ENCODE data around the gene HOGA1. TPM values are rescaled to one million over a fixed set of nuclear protein-coding genes. Genes with fewer than 3 reads are reported as not detected.
A peak's percentile ranks its signal among the peaks of the same experiment; 100 is the strongest.
"Not testable (repeated sequence)": the region's sequence is repeated elsewhere in the genome, so short reads cannot be mapped to it uniquely, and the experiment has no call there.

The HOGA1 gene
- total and polyA plus RNA-seq, 7 experiments from 2014 or later, result not detected

DNA sequence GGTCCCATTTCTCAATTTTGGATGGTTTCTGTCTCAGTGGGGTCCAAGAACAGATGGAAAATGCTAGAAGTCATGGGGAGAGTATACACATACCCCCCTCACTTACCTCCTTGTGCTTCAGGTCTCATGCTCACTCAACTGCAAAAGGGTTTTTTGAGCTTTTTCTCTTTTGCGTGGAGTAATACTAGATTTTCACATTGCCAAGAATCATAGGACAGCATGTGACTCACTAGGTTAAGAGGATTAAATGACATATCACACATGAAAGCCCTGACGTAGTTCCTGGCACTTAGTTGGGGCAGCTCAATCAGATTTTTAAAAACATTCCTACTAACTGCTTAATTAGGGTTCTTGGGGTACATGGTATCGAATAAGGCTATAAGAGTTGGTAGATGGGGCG, 60.7 kb downstream of the HOGA1 start:
- POLR2A ChIA-PET, result no interaction called here
- CTCF ChIA-PET, result no interaction called here
- peaks cover 0 to 6% (median 0%) of the 10 kb centered on the region in 3 experiments for H3K36me3 ChIP-seq (ENCODE audit: control insufficient read depth in 2 of 3, insufficient read depth in 3 of 3, low read length in 3 of 3)
- H3K36me3 Mint-ChIP-seq, result peaks cover 0 to 14% (median 8%) of the 10 kb centered on the region in 5 donors
- no peak overlapping the region for H3K4me3 ChIP-seq (ENCODE audit: low read length)
- no peaks in the 10 kb centered on the region for H3K27me3 Mint-ChIP-seq
- H3K4me1 ChIP-seq (ENCODE audit: control insufficient read depth in 2 of 2, insufficient read depth in 2 of 2, low read length in 2 of 2), result peaks cover 14 to 25% of the 10 kb centered on the region in 2 donors
- intact Hi-C loops (cut with micrococcal nuclease), result loop anchor here in 1 of 2 donors (5.0 kb wide), 1 partner anchor 313 kb away; the partner anchor contains the start of gene FRAT2
- ATAC-seq (no peak), DNase-seq (no peak)
- no peaks in the 10 kb centered on the region for H3K27me3 ChIP-seq (ENCODE audit: control insufficient read depth in 2 of 2, insufficient read depth in 2 of 2, low read length in 2 of 2)
- peaks cover 18 to 52% (median 41%) of the 10 kb centered on the region in 7 donors for H3K4me1 Mint-ChIP-seq
- no peak overlapping the region for H3K4me3 Mint-ChIP-seq
- no peaks in the 10 kb centered on the region for H3K9me3 ChIP-seq (ENCODE audit: control insufficient read depth in 2 of 3, low read length in 3 of 3)
- no peak overlapping the region for H3K27ac ChIP-seq (ENCODE audit: low read depth, low read length)
- H3K27ac Mint-ChIP-seq, result peak overlapping the region in 1 of 9 donors; percentile 62
- H3K9me3 Mint-ChIP-seq, result no peaks in the 10 kb centered on the region

DNA sequence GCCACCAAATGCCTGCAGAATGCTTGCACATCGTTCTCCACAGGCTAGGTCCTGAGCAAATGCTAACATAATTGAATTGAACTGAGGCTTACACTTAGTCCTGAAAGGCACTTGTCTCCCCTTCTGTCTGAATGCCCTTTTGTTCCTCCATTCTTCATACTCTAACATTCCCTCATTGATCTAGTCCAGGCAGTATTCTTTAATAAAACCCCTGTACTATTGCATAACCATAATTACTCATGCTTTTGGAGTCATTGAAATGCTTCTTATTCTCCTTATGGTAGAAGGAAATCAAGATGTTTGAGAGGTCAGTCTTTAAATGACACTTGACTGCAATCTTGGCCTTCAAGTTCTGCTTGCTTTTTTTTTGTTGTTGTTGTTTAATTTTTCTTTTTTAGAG, 63.4 kb downstream of the HOGA1 start:
- peak overlapping the region in 1 of 10 donors; percentile 10 for H3K4me3 Mint-ChIP-seq
- Histone ChIP-seq H3K36me3 (ENCODE audit: control insufficient read depth in 2 of 3, insufficient read depth in 3 of 3, low read length in 3 of 3) (peaks cover 0 to 22% (median 6%) of the 10 kb centered on the region in 3 experiments), H3K9me3 (ENCODE audit: control insufficient read depth in 2 of 3, low read length in 3 of 3) (no peaks in the 10 kb centered on the region), H3K4me1 (ENCODE audit: control insufficient read depth in 2 of 2, insufficient read depth in 2 of 2, low read length in 2 of 2) (peaks cover 10 to 12% of the 10 kb centered on the region in 2 donors), H3K27me3 (ENCODE audit: control insufficient read depth in 2 of 2, insufficient read depth in 2 of 2, low read length in 2 of 2) (no peaks in the 10 kb centered on the region), H3K27ac (ENCODE audit: low read depth, low read length) (no peak overlapping the region), H3K4me3 (ENCODE audit: low read length) (no peak overlapping the region)
- peak overlapping the region in 1 of 9 donors; percentile 2 for H3K27ac Mint-ChIP-seq
- H3K4me1 Mint-ChIP-seq, result peaks cover 18 to 35% (median 28%) of the 10 kb centered on the region in 7 donors
- no peaks in the 10 kb centered on the region for H3K9me3 Mint-ChIP-seq
- ATAC-seq (no peak), DNase-seq (no peak)
- POLR2A ChIA-PET, result interaction anchor here (0.5 to 0.9 kb wide), 2 partner anchors 9 to 10 kb away, joined by 3 to 4 read pairs; no protein-coding TSS in a partner anchor
- CTCF ChIA-PET, result interaction anchor here (0.6 to 0.9 kb wide), 2 partner anchors 54 to 101 kb away, joined by 3 read pairs; no protein-coding TSS in a partner anchor
- H3K27me3 Mint-ChIP-seq, result no peaks in the 10 kb centered on the region
- H3K36me3 Mint-ChIP-seq, result peaks cover 0 to 20% (median 13%) of the 10 kb centered on the region in 5 donors
- intact Hi-C loops (cut with micrococcal nuclease), result no loop called here

DNA sequence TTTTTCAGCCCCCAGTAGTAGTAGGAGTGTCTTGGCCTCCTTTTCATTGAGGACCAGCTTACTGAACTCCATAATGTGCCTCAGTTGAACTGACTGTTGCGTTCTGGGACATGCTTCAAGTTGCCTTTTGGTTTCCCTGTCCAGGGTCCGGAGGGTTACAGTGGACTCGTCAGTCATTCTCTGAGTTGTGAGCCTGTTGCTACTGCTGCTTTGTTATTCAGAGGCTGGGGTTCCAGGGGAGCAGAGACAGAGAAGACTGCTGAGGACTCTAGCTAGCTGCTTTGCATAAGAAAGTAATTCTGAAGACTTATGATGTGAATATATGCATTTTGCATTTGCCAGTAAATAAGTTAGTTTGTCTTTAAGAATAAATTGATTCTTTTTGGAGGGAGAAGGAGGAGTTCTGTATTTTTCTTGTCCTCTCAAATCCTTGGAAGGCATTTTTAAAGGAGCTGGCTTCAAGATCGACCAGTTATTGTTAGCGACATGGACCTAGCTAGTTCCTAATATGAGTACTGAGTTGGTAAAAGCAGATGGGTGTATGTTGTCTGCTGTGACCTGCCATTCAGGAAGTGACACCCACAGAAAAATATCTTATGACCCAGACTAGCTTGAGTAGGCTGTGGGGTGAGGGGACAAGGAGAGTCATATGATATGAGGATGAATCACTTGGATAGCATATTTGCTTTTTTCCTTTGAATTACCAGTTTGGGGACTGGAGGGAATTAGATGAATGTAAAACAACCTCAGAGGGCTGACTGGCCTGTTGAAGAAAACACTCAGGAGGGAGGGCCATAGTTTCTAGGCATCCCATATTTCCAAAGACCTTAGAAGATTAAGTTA, 64.6 kb downstream of the HOGA1 start:
- H3K4me1 ChIP-seq (ENCODE audit: control insufficient read depth in 2 of 2, insufficient read depth in 2 of 2, low read length in 2 of 2), result peaks cover 10 to 12% of the 10 kb centered on the region in 2 donors
- POLR2A ChIA-PET, result no interaction called here
- CTCF ChIA-PET, result interaction anchor here (0.5 to 0.9 kb wide), 2 partner anchors 8 to 22 kb away, joined by 3 to 6 read pairs; no protein-coding TSS in a partner anchor
- Mint-ChIP-seq H3K4me3 (peak overlapping the region in 4 of 10 donors; percentile 1 to 48 (median 12)), H3K9me3 (no peaks in the 10 kb centered on the region), H3K27ac (peak overlapping the region in 6 of 9 donors; percentile 38 to 58 (median 50)), H3K36me3 (peaks cover 0 to 30% (median 16%) of the 10 kb centered on the region in 5 donors), H3K27me3 (no peaks in the 10 kb centered on the region), H3K4me1 (peaks cover 8 to 27% (median 21%) of the 10 kb centered on the region in 7 donors)
- H3K36me3 ChIP-seq (ENCODE audit: control insufficient read depth in 2 of 3, insufficient read depth in 3 of 3, low read length in 3 of 3), result peaks cover 0 to 33% (median 11%) of the 10 kb centered on the region in 3 experiments
- no peak overlapping the region for H3K27ac ChIP-seq (ENCODE audit: low read depth, low read length)
- intact Hi-C loops (cut with micrococcal nuclease), result loop anchor here (1.0 kb wide), 1 partner anchor 8 kb away; the partner anchor contains the start of gene PI4K2A (in 2 of the 2)
- no peaks in the 10 kb centered on the region for H3K27me3 ChIP-seq (ENCODE audit: control insufficient read depth in 2 of 2, insufficient read depth in 2 of 2, low read length in 2 of 2)
- H3K9me3 ChIP-seq (ENCODE audit: control insufficient read depth in 2 of 3, low read length in 3 of 3), result no peaks in the 10 kb centered on the region
- peak; percentile 96 for ATAC-seq
- no peak overlapping the region for H3K4me3 ChIP-seq (ENCODE audit: low read length)
- peak in 2 of 9 donors; percentile 4 to 40 for DNase-seq

DNA sequence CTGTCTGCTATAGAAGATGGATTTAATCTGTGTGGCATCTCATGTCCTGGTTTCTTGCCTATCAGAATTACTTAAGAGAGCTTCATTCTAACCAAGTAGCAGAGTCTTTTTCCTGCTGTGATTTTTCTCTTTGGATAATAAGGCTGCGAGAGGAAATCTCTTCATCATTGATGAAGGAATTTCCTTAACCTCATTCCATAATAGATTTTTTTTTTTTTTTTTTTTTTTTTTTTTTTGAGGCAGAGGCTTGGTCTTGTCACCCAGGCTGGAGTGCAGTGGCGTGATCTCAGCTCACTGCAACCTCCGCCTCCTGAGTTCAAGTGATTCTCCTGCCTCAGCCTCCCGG, 65.2 kb downstream of the HOGA1 start:
- POLR2A ChIA-PET; H3K27me3 ChIP-seq (ENCODE audit: control insufficient read depth in 2 of 2, insufficient read depth in 2 of 2, low read length in 2 of 2); DNase-seq; H3K27me3 Mint-ChIP-seq; H3K4me3 ChIP-seq (ENCODE audit: low read length); ATAC-seq; H3K9me3 Mint-ChIP-seq; H3K27ac ChIP-seq (ENCODE audit: low read depth, low read length); H3K9me3 ChIP-seq (ENCODE audit: control insufficient read depth in 2 of 3, low read length in 3 of 3): not testable (repeated sequence)
- Mint-ChIP-seq H3K27ac (peak overlapping the region in 4 of 9 donors; percentile 38 to 58 (median 48)), H3K4me3 (peak overlapping the region in 2 of 10 donors; percentile 1 to 19), H3K4me1 (peaks cover 8 to 27% (median 21%) of the 10 kb centered on the region in 7 donors), H3K36me3 (peaks cover 0 to 32% (median 16%) of the 10 kb centered on the region in 5 donors)
- Histone ChIP-seq H3K4me1 (ENCODE audit: control insufficient read depth in 2 of 2, insufficient read depth in 2 of 2, low read length in 2 of 2) (peaks cover 10 to 12% of the 10 kb centered on the region in 2 donors), H3K36me3 (ENCODE audit: control insufficient read depth in 2 of 3, insufficient read depth in 3 of 3, low read length in 3 of 3) (peaks cover 0 to 37% (median 10%) of the 10 kb centered on the region in 3 experiments)
- CTCF ChIA-PET, result interaction anchor here (0.9 kb wide), 1 partner anchor 8 kb away, joined by 3 read pairs; no protein-coding TSS in a partner anchor
- intact Hi-C loops (cut with micrococcal nuclease), result loop anchor here (1.0 kb wide), 1 partner anchor 9 kb away; the partner anchor contains the start of gene PI4K2A (in 2 of the 2)

DNA sequence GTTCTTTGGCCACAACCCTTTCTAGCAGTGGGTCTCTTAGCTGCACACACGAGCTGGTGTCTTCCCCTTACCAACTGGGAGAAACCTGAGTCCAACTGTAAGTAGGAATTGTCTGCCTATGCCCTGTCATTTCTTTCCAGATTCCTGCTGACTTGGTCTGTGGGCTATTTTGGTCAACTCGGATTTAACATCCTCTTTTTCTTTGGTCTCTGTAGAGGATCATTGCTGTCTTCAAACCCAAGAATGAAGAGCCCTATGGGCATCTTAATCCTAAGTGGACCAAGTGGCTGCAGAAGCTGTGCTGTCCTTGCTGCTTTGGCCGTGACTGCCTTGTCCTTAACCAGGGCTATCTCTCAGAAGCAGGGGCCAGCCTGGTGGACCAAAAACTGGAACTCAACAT, 66.5 kb downstream of the HOGA1 start:
- ChIA-PET CTCF (no interaction called here), POLR2A (no interaction called here)
- Histone ChIP-seq H3K36me3 (ENCODE audit: control insufficient read depth in 2 of 3, insufficient read depth in 3 of 3, low read length in 3 of 3) (peaks cover 0 to 39% (median 6%) of the 10 kb centered on the region in 3 experiments), H3K27me3 (ENCODE audit: control insufficient read depth in 2 of 2, insufficient read depth in 2 of 2, low read length in 2 of 2) (no peaks in the 10 kb centered on the region), H3K9me3 (ENCODE audit: control insufficient read depth in 2 of 3, low read length in 3 of 3) (no peaks in the 10 kb centered on the region), H3K4me3 (ENCODE audit: low read length) (no peak overlapping the region), H3K27ac (ENCODE audit: low read depth, low read length) (no peak overlapping the region), H3K4me1 (ENCODE audit: control insufficient read depth in 2 of 2, insufficient read depth in 2 of 2, low read length in 2 of 2) (peaks cover 10 to 12% of the 10 kb centered on the region in 2 donors)
- H3K4me3 Mint-ChIP-seq, result no peak overlapping the region
- H3K4me1 Mint-ChIP-seq, result peaks cover 8 to 27% (median 19%) of the 10 kb centered on the region in 7 donors
- peaks cover 0 to 22% (median 14%) of the 10 kb centered on the region in 5 donors for H3K36me3 Mint-ChIP-seq
- no peaks in the 10 kb centered on the region for H3K27me3 Mint-ChIP-seq
- intact Hi-C loops (cut with micrococcal nuclease), result no loop called here
- H3K9me3 Mint-ChIP-seq, result no peaks in the 10 kb centered on the region
- no peak overlapping the region for H3K27ac Mint-ChIP-seq
- DNase-seq (no peak), ATAC-seq (no peak)

DNA sequence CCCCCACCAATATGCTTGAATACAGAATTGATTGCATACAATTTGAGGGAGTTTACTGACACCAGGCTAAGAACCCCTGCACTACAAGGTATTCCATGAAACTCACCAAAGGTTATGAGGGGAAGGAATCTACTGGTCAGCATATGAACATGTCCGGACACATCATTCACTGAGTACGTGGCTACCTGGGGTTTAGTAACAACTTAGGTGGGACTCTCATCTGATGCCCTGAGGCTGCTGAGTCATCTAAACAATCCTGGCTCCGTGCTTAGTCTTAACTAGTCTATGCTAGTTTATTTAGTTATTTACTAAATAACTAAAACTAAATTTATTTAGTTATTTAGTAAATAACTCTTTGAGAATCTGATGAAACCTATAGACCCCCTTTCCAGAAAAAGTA, 67.6 kb downstream of the HOGA1 start:
- ATAC-seq (no peak), DNase-seq (no peak)
- peaks cover 8 to 27% (median 18%) of the 10 kb centered on the region in 7 donors for H3K4me1 Mint-ChIP-seq
- H3K4me3 Mint-ChIP-seq, result no peak overlapping the region
- CTCF ChIA-PET, result no interaction called here
- H3K9me3 ChIP-seq (ENCODE audit: control insufficient read depth in 2 of 3, low read length in 3 of 3), result no peaks in the 10 kb centered on the region
- H3K36me3 Mint-ChIP-seq, result peaks cover 4 to 28% (median 14%) of the 10 kb centered on the region in 5 donors
- no peak overlapping the region for H3K27ac Mint-ChIP-seq
- H3K27me3 Mint-ChIP-seq, result no peaks in the 10 kb centered on the region
- H3K9me3 Mint-ChIP-seq, result no peaks in the 10 kb centered on the region
- POLR2A ChIA-PET, result no interaction called here
- peaks cover 10 to 12% of the 10 kb centered on the region in 2 donors for H3K4me1 ChIP-seq (ENCODE audit: control insufficient read depth in 2 of 2, insufficient read depth in 2 of 2, low read length in 2 of 2)
- peaks cover 0 to 50% (median 6%) of the 10 kb centered on the region in 3 experiments for H3K36me3 ChIP-seq (ENCODE audit: control insufficient read depth in 2 of 3, insufficient read depth in 3 of 3, low read length in 3 of 3)
- intact Hi-C loops (cut with micrococcal nuclease), result no loop called here
- H3K4me3 ChIP-seq (ENCODE audit: low read length), result no peak overlapping the region
- H3K27ac ChIP-seq (ENCODE audit: low read depth, low read length), result no peak overlapping the region
- H3K27me3 ChIP-seq (ENCODE audit: control insufficient read depth in 2 of 2, insufficient read depth in 2 of 2, low read length in 2 of 2), result no peaks in the 10 kb centered on the region

All from naive thymus-derived CD4-positive, alpha-beta T cell (primary cell).